Measurements from ENCODE around the gene NPAT.
"Not testable (repeated sequence)": the region's sequence is repeated elsewhere in the genome, so short reads cannot be mapped to it uniquely, and the experiment has no call there.

NPAT gene

GRCh38 chr11:108154591-108154990, 67.8 kb downstream of the NPAT start:
- H3K27ac ChIP-seq (ENCODE audit: low read depth, low read length, severe bottlenecking), result no peak overlapping the region
- no peaks in the 10 kb centered on the region for H3K4me1 ChIP-seq (ENCODE audit: control insufficient read depth, insufficient read depth, low read length, poor library complexity, severe bottlenecking)
- no peaks in the 10 kb centered on the region for H3K9me3 ChIP-seq (ENCODE audit: control insufficient read depth, low read length)
- 100% methylated on average over 1 of the region's 2 CpGs; no CpG with 5 or more reads in 1 of the 2 experiments for WGBS, 2 experiments (ENCODE audit: insufficient coverage in 2 of 2)
- H3K36me3 ChIP-seq (ENCODE audit: control insufficient read depth, insufficient read depth, low read length), result peaks cover 53% of the 10 kb centered on the region
- no peak overlapping the region for H3K4me3 ChIP-seq (ENCODE audit: extremely low read depth, insufficient read depth, low read length, poor library complexity, severe bottlenecking)

GRCh38 chr11:108148556-108148955, 73.9 kb downstream of the NPAT start:
- peaks cover 87% of the 10 kb centered on the region for H3K36me3 ChIP-seq (ENCODE audit: control insufficient read depth, insufficient read depth, low read length)
- 100% methylated on average over 1 to 3 of the region's 3 CpGs for WGBS, 2 experiments (ENCODE audit: insufficient coverage in 2 of 2)
- no peak overlapping the region for H3K27ac ChIP-seq (ENCODE audit: low read depth, low read length, severe bottlenecking)

GRCh38 chr11:108147150-108147549, 75.3 kb downstream of the NPAT start:
- H3K9me3 ChIP-seq (ENCODE audit: control insufficient read depth, low read length), result no peaks in the 10 kb centered on the region
- no peak overlapping the region for H3K27ac ChIP-seq (ENCODE audit: low read depth, low read length, severe bottlenecking)
- 100% methylated on average over 1 of the region's 1 CpG; no CpG with 5 or more reads in 1 of the 2 experiments for WGBS, 2 experiments (ENCODE audit: insufficient coverage in 2 of 2)
- no peaks in the 10 kb centered on the region for H3K4me1 ChIP-seq (ENCODE audit: control insufficient read depth, insufficient read depth, low read length, poor library complexity, severe bottlenecking)
- H3K4me3 ChIP-seq (ENCODE audit: extremely low read depth, insufficient read depth, low read length, poor library complexity, severe bottlenecking), result no peak overlapping the region
- peaks cover 95% of the 10 kb centered on the region for H3K36me3 ChIP-seq (ENCODE audit: control insufficient read depth, insufficient read depth, low read length)

More at GRCh38 chr11:108148556-108148955, 73.9 kb downstream of the NPAT start:
- H3K4me1 ChIP-seq (ENCODE audit: control insufficient read depth, insufficient read depth, low read length, poor library complexity, severe bottlenecking), result no peaks in the 10 kb centered on the region
- no peak overlapping the region for H3K4me3 ChIP-seq (ENCODE audit: extremely low read depth, insufficient read depth, low read length, poor library complexity, severe bottlenecking)
- no peaks in the 10 kb centered on the region for H3K9me3 ChIP-seq (ENCODE audit: control insufficient read depth, low read length)

- Histone ChIP-seq H3K4me1 (ENCODE audit: control insufficient read depth, insufficient read depth, low read length, poor library complexity, severe bottlenecking) (no peaks in the 10 kb centered on the region), H3K4me3 (ENCODE audit: extremely low read depth, insufficient read depth, low read length, poor library complexity, severe bottlenecking) (no peak overlapping the region), H3K36me3 (ENCODE audit: control insufficient read depth, insufficient read depth, low read length) (peaks cover 83% of the 10 kb centered on the region), H3K27ac (ENCODE audit: low read depth, low read length, severe bottlenecking) (no peak overlapping the region), H3K9me3 (ENCODE audit: control insufficient read depth, low read length) (no peaks in the 10 kb centered on the region)
- 97 to 100% methylated on average over 2 to 3 of the region's 3 CpGs for WGBS, 2 experiments (ENCODE audit: insufficient coverage in 2 of 2)
Measured at GRCh38 chr11:108144615-108145014, 77.8 kb downstream of the NPAT start.

DNA sequence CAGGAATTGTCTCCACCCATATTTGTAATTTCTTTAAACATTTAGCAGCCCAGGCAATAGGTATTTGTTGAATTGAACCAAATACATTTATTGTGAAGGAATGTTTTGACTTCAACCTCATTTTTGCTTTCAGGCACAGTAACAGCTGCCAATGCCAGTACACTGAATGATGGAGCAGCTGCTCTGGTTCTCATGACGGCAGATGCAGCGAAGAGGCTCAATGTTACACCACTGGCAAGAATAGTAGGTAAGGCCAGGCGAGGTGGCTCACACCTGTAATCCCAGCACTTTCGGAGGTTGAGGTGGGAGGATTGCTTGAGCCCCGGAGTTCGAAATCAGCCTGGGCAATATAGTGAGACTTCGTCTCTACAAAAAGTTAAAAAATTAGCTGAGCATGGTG, 80.1 kb downstream of the NPAT start:
- Histone ChIP-seq H3K4me1 (ENCODE audit: control insufficient read depth, insufficient read depth, low read length, poor library complexity, severe bottlenecking) (no peaks in the 10 kb centered on the region), H3K9me3 (ENCODE audit: control insufficient read depth, low read length) (no peaks in the 10 kb centered on the region), H3K36me3 (ENCODE audit: control insufficient read depth, insufficient read depth, low read length) (peaks cover 67% of the 10 kb centered on the region), H3K27ac (ENCODE audit: low read depth, low read length, severe bottlenecking) (no peak overlapping the region), H3K4me3 (ENCODE audit: extremely low read depth, insufficient read depth, low read length, poor library complexity, severe bottlenecking) (no peak overlapping the region)
- WGBS, 2 experiments (ENCODE audit: insufficient coverage in 2 of 2), result 88 to 94% methylated on average over 7 of the region's 7 CpGs

- Histone ChIP-seq H3K4me3 (ENCODE audit: extremely low read depth, insufficient read depth, low read length, poor library complexity, severe bottlenecking) (no peak overlapping the region), H3K9me3 (ENCODE audit: control insufficient read depth, low read length) (no peaks in the 10 kb centered on the region), H3K4me1 (ENCODE audit: control insufficient read depth, insufficient read depth, low read length, poor library complexity, severe bottlenecking) (no peaks in the 10 kb centered on the region), H3K36me3 (ENCODE audit: control insufficient read depth, insufficient read depth, low read length) (peaks cover 49% of the 10 kb centered on the region), H3K27ac (ENCODE audit: low read depth, low read length, severe bottlenecking) (no peak overlapping the region)
- WGBS, 2 experiments (ENCODE audit: insufficient coverage in 2 of 2), result 100% methylated on average over 1 of the region's 1 CpG
Measured at GRCh38 chr11:108137212-108137611, 85.2 kb downstream of the NPAT start.

DNA sequence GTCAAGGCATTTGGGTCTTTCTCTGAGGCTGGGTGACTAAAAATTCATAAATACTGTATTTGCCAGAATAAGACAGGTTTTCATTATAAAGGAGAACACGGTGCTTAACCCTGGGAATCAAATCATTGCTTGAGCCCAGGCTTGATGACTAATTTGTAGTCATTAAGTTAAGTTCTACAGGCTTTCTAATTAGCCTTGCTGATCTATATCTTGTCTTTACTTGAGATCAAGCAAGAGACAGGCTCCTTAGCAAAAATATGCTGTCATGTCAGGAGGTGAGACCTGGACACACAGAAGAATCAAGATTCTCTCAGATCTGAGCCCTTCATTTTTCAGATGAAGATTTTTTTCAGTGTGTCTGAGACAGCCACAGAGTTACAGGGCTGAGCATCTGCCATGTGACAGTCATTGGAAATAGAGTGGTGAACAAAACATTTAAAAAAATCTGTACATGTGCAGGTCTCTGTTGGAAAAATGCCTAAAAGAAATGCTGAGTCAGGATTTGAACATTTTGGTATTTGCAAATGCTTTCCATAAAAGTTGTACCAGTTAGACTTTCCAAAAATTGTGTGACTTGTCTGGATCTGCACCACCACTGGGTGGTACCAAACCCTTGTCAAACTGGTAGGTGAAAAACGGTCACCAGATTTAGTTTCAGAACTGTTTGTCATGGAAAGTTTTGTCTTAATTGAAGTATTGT, 86.4 kb downstream of the NPAT start:
- Histone ChIP-seq H3K4me1 (ENCODE audit: control insufficient read depth, insufficient read depth, low read length, poor library complexity, severe bottlenecking) (no peaks in the 10 kb centered on the region), H3K4me3 (ENCODE audit: extremely low read depth, insufficient read depth, low read length, poor library complexity, severe bottlenecking) (no peak overlapping the region), H3K36me3 (ENCODE audit: control insufficient read depth, insufficient read depth, low read length) (peaks cover 42% of the 10 kb centered on the region), H3K9me3 (ENCODE audit: control insufficient read depth, low read length) (no peaks in the 10 kb centered on the region), H3K27ac (ENCODE audit: low read depth, low read length, severe bottlenecking) (no peak overlapping the region)
- WGBS, 2 experiments (ENCODE audit: insufficient coverage in 2 of 2), result 80 to 100% methylated on average over 1 of the region's 2 CpGs

GRCh38 chr11:108132993-108133538, 89.4 kb downstream of the NPAT start:
- H3K27ac ChIP-seq (ENCODE audit: low read depth, low read length, severe bottlenecking); H3K4me1 ChIP-seq (ENCODE audit: control insufficient read depth, insufficient read depth, low read length, poor library complexity, severe bottlenecking); H3K9me3 ChIP-seq (ENCODE audit: control insufficient read depth, low read length); H3K4me3 ChIP-seq (ENCODE audit: extremely low read depth, insufficient read depth, low read length, poor library complexity, severe bottlenecking): not testable (repeated sequence)
- WGBS, 2 experiments (ENCODE audit: insufficient coverage in 2 of 2), result 100% methylated on average over 1 of the region's 2 CpGs
- peaks cover 35% of the 10 kb centered on the region for H3K36me3 ChIP-seq (ENCODE audit: control insufficient read depth, insufficient read depth, low read length)

GRCh38 chr11:108131993-108132392, 90.4 kb downstream of the NPAT start:
- no CpG with 5 or more reads among the region's 1 CpG for WGBS, 2 experiments (ENCODE audit: insufficient coverage in 2 of 2)
- no peak overlapping the region for H3K4me3 ChIP-seq (ENCODE audit: extremely low read depth, insufficient read depth, low read length, poor library complexity, severe bottlenecking)

DNA sequence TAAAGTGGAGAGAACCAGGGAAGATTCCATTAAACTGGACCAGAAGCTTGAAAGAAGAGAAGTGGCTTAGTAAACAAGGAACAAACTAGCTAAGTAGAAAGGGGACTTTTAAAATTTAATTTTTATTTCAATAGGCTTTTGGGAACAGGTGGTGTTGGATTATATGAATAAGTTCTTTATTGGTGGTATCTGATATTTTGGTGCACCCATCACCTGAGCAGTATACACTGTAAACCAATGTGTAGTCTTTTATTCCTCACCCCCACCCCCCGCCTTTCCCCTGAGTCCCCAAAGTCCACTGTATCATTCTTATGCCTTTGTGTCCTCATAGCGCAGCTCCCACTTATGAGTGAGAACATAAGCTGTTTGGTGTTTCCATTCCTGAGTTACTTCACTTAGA, 93.7 kb downstream of the NPAT start:
- WGBS, 2 experiments (ENCODE audit: insufficient coverage in 2 of 2), result 80% methylated on average over 1 of the region's 2 CpGs; no CpG with 5 or more reads in 1 of the 2 experiments
- no peaks in the 10 kb centered on the region for H3K4me1 ChIP-seq (ENCODE audit: control insufficient read depth, insufficient read depth, low read length, poor library complexity, severe bottlenecking)
- H3K4me3 ChIP-seq (ENCODE audit: extremely low read depth, insufficient read depth, low read length, poor library complexity, severe bottlenecking), result no peak overlapping the region
- peaks cover 18% of the 10 kb centered on the region for H3K36me3 ChIP-seq (ENCODE audit: control insufficient read depth, insufficient read depth, low read length)
- H3K27ac ChIP-seq (ENCODE audit: low read depth, low read length, severe bottlenecking), result no peak overlapping the region
- H3K9me3 ChIP-seq (ENCODE audit: control insufficient read depth, low read length), result no peaks in the 10 kb centered on the region

More at GRCh38 chr11:108131993-108132392, 90.4 kb downstream of the NPAT start:
- no peaks in the 10 kb centered on the region for H3K9me3 ChIP-seq (ENCODE audit: control insufficient read depth, low read length)
- H3K4me1 ChIP-seq (ENCODE audit: control insufficient read depth, insufficient read depth, low read length, poor library complexity, severe bottlenecking), result no peaks in the 10 kb centered on the region
- H3K36me3 ChIP-seq (ENCODE audit: control insufficient read depth, insufficient read depth, low read length), result peaks cover 34% of the 10 kb centered on the region
- no peak overlapping the region for H3K27ac ChIP-seq (ENCODE audit: low read depth, low read length, severe bottlenecking)

DNA sequence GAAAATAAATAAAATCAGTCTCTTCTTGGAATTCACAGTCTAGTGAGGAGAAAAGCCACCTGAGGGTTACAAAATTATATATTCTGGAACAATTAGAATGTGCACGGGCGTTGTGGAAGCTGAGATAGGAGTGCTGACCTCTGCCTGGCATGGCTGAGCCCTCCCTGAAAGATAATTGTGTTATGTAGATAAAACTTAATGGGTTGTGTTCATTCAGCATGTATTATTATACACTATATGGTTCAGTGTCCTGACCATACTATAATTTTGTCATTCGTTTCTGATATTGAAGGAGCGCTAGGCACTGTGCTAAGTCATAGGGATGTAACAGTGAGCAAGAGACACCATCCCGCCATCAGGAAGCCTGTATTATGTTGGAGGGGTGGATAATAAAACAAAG, 97.3 kb downstream of the NPAT start:
- Histone ChIP-seq H3K27ac (ENCODE audit: low read depth, low read length, severe bottlenecking) (no peak overlapping the region), H3K4me3 (ENCODE audit: extremely low read depth, insufficient read depth, low read length, poor library complexity, severe bottlenecking) (no peak overlapping the region), H3K9me3 (ENCODE audit: control insufficient read depth, low read length) (no peaks in the 10 kb centered on the region), H3K4me1 (ENCODE audit: control insufficient read depth, insufficient read depth, low read length, poor library complexity, severe bottlenecking) (no peaks in the 10 kb centered on the region), H3K36me3 (ENCODE audit: control insufficient read depth, insufficient read depth, low read length) (peaks cover 5% of the 10 kb centered on the region)
- WGBS, 2 experiments (ENCODE audit: insufficient coverage in 2 of 2), result 89 to 93% methylated on average over 3 to 4 of the region's 5 CpGs
